PC-9 (cell line): ENCODE measurements around the gene CAMTA1. TPM values are rescaled to one million over a fixed set of nuclear protein-coding genes. Genes with fewer than 3 reads are reported as not detected.

Experiments used
- BruUV-seq: library from RNA; stranded (reverse); fragments of 400-500 nt; replicated peaks from 2 replicates; lab custom pipeline; 2021; lab: Mats Ljungman, UMichigan
- CTCF ChIA-PET: fragments of 300-600 bp; sonication (Branson Sonifier 250); formaldehyde crosslinking; loops from one replicate; lab custom pipeline; 2022; ENCODE audit warnings: antibody characterized with exemption; lab: Charles Lee
- POLR2A ChIA-PET: fragments of 300-600 bp; sonication (Branson Sonifier 250); formaldehyde crosslinking; loops from one replicate; lab custom pipeline; 2022; ENCODE audit warnings: antibody characterized with exemption; ENCODE audit not compliant: unreplicated experiment; lab: Charles Lee
- DNase-seq, 2 experiments: peaks; one replicate each; pipeline versions ENCODE4 v3.0.0 to v3.0.0-alpha.2; 2015 to 2022; ENCODE audit warnings: mixed read lengths in 1 of 2
- H2AFZ ChIP-seq: fragments of 200-600 bp; sonication (generic); 2 replicates; pipeline ENCODE4 v1.8.1; 2017; ENCODE audit warnings: antibody characterized with exemption
- H3F3A ChIP-seq: fragments of 200-600 bp; sonication (generic); 2 replicates; pipeline ENCODE4 v1.8.1; 2017; ENCODE audit warnings: antibody characterized with exemption, mild to moderate bottlenecking, low read depth; ENCODE audit not compliant: insufficient read depth
- H3K27ac ChIP-seq: fragments of 200-600 bp; sonication (generic); 2 replicates; pipeline ENCODE4 v1.6.1; 2016; ENCODE audit warnings: mixed run types
- H3K27me3 ChIP-seq: fragments of 200-600 bp; sonication (generic); 2 replicates; pipeline ENCODE4 v1.6.1; 2016; ENCODE audit warnings: low read depth, mixed run types; ENCODE audit not compliant: insufficient read depth
- H3K36me3 ChIP-seq: fragments of 200-600 bp; sonication (generic); 2 replicates; pipeline ENCODE4 v1.6.1; 2016; ENCODE audit warnings: low read depth, mixed run types
- H3K4me1 ChIP-seq: fragments of 200-600 bp; sonication (generic); replicated peaks from 2 replicates; pipeline ENCODE4 v1.6.1; 2016; ENCODE audit warnings: mixed run types; ENCODE audit not compliant: insufficient read depth
- H3K4me2 ChIP-seq: fragments of 200-600 bp; sonication (generic); 2 replicates; pipeline ENCODE4 v1.6.1; 2017; ENCODE audit warnings: mixed run types
- H3K4me3 ChIP-seq: fragments of 200-600 bp; sonication (generic); 2 replicates; pipeline ENCODE4 v1.6.1; 2016; ENCODE audit warnings: mixed run types
- H3K79me2 ChIP-seq: fragments of 200-600 bp; sonication (generic); 2 replicates; pipeline ENCODE4 v1.6.1; 2017; ENCODE audit warnings: low read depth, mixed run types
- H3K9me2 ChIP-seq: fragments of 200-600 bp; sonication (generic); 2 replicates; pipeline ENCODE4 v1.8.1; 2017; ENCODE audit warnings: mild to moderate bottlenecking; ENCODE audit not compliant: insufficient read depth
- H3K9me3 ChIP-seq: fragments of 200-600 bp; sonication (generic); 2 replicates; pipeline ENCODE4 v1.8.1; 2016; ENCODE audit warnings: low read depth; ENCODE audit not compliant: insufficient read depth
- H4K20me1 ChIP-seq: fragments of 200-600 bp; sonication (generic); 2 replicates; pipeline ENCODE4 v1.8.1; 2017; ENCODE audit not compliant: insufficient read depth
- EZH2 ChIP-seq: fragments of 200-600 bp; sonication (generic); IDR thresholded peaks from 2 replicates; pipeline ENCODE4 v1.8.0; 2017; ENCODE audit warnings: antibody characterized with exemption, low read depth
- intact Hi-C: fragments of 100-400 bp; cut with micrococcal nuclease; formaldehyde crosslinking; loops from one replicate; pipeline ENCODE4 v1.10.0; 2022; ENCODE audit not compliant: unreplicated experiment
- total RNA-seq: library from RNA; stranded (reverse); gene quantifications from 2 replicates; pipeline ENCODE4 v1.2.3, GENCODE V29; 2021
- TF ChIP-seq, protein P1 (sequence below): fragments of 200-600 bp; sonication (generic); conservative IDR thresholded peaks from 2 replicates; pipeline ENCODE4 v1.6.1; 2017; ENCODE audit warnings: mixed run types, antibody characterized with exemption, mild to moderate bottlenecking, moderate library complexity

CAMTA1 gene
- total RNA-seq, 1 experiment from 2014 or later, result 72.3 TPM

DNA sequence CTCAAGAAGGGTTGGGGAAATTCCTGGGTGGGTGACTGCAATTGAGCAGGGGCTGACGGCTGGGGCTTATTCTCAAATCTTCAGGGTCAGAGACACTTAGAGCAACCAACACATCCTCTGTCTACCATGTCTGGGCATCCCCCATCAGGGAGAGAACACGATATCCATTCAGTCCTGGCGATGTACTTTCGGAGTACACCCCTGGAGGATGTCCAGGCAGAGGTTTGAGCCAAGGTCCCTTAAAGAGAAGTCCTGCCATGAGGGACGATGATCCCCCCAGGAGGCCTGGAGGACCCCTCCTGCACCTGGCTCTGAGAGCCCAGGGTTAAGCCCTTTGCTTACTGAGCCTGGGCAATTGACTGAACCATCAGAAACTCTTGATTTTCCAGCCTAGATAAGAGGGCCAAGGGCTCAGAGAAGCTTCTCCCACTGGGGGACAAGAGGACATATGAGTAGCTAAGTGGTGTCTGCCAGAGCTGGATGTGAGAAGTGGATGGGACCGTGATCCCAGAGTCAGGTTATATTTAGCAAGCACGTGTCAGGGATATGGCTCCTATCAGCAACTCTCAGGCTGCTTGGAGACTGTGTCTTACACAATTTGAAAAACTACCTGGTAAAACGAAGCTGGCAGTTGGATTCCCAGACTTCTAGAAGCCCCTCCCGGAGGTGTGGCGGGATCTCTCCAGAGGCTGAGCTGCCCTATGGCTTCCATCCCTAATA lies 732.5 kb downstream of the CAMTA1 start:
- Histone ChIP-seq H3K4me3 (no peak overlapping the region), H3K27me3 (peaks cover 54% of the 10 kb centered on the region), H2AFZ (no peak overlapping the region), H3K9me3 (no peaks in the 10 kb centered on the region), H3F3A (no peaks in the 10 kb centered on the region), H3K4me1 (no peaks in the 10 kb centered on the region), H3K4me2 (no peak overlapping the region), H3K9me2 (no peaks in the 10 kb centered on the region), H3K36me3 (no peaks in the 10 kb centered on the region), H4K20me1 (no peaks in the 10 kb centered on the region), H3K27ac (no peak overlapping the region), H3K79me2 (no peaks in the 10 kb centered on the region)
- TF ChIP-seq, protein P1, sequence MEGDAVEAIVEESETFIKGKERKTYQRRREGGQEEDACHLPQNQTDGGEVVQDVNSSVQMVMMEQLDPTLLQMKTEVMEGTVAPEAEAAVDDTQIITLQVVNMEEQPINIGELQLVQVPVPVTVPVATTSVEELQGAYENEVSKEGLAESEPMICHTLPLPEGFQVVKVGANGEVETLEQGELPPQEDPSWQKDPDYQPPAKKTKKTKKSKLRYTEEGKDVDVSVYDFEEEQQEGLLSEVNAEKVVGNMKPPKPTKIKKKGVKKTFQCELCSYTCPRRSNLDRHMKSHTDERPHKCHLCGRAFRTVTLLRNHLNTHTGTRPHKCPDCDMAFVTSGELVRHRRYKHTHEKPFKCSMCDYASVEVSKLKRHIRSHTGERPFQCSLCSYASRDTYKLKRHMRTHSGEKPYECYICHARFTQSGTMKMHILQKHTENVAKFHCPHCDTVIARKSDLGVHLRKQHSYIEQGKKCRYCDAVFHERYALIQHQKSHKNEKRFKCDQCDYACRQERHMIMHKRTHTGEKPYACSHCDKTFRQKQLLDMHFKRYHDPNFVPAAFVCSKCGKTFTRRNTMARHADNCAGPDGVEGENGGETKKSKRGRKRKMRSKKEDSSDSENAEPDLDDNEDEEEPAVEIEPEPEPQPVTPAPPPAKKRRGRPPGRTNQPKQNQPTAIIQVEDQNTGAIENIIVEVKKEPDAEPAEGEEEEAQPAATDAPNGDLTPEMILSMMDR, result no peak
- TF ChIP-seq EZH2, result no peak
- no peak for DNase-seq
- BruUV-seq, result no TSS peak
- ChIA-PET CTCF (no interaction called here), POLR2A (interaction anchor here (1.0 kb wide), 1 partner anchor 109 kb away, joined by 5 read pairs; no protein-coding TSS in a partner anchor)
- intact Hi-C loops, result no loop called here

DNA sequence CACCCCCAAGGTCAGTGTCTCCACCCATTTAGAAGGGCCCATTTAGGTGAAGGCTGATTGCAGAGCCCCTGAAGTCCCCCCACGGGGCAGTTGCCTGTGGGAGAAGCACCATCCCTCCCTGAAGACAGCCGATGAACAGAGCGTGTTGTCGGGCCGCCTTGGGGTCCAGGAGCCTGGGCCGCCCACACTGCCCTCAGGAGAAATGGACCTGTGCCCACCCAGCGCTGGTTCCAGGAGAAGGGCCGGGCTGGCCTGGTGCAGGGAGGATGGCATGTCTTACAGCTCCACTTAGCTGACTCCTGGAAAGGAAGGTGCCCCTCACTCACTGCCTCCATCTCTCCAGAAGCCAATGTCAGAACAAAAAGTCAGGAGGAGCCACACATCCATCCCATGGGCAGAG lies 733.2 kb downstream of the CAMTA1 start:
- Histone ChIP-seq H4K20me1 (no peaks in the 10 kb centered on the region), H3K4me3 (no peak overlapping the region), H3K27me3 (peaks cover 53% of the 10 kb centered on the region), H3F3A (no peaks in the 10 kb centered on the region), H3K79me2 (no peaks in the 10 kb centered on the region), H3K4me2 (no peak overlapping the region), H3K9me2 (no peaks in the 10 kb centered on the region), H3K36me3 (no peaks in the 10 kb centered on the region), H3K4me1 (no peaks in the 10 kb centered on the region), H2AFZ (no peak overlapping the region), H3K27ac (no peak overlapping the region), H3K9me3 (no peaks in the 10 kb centered on the region)
- intact Hi-C loops, result no loop called here
- ChIA-PET POLR2A (interaction anchor here (1.0 kb wide), 1 partner anchor 109 kb away, joined by 5 read pairs; no protein-coding TSS in a partner anchor), CTCF (no interaction called here)
- TF ChIP-seq EZH2, result no peak
- TF ChIP-seq, protein P1, result no peak
- no TSS peak for BruUV-seq
- no peak for DNase-seq

DNA sequence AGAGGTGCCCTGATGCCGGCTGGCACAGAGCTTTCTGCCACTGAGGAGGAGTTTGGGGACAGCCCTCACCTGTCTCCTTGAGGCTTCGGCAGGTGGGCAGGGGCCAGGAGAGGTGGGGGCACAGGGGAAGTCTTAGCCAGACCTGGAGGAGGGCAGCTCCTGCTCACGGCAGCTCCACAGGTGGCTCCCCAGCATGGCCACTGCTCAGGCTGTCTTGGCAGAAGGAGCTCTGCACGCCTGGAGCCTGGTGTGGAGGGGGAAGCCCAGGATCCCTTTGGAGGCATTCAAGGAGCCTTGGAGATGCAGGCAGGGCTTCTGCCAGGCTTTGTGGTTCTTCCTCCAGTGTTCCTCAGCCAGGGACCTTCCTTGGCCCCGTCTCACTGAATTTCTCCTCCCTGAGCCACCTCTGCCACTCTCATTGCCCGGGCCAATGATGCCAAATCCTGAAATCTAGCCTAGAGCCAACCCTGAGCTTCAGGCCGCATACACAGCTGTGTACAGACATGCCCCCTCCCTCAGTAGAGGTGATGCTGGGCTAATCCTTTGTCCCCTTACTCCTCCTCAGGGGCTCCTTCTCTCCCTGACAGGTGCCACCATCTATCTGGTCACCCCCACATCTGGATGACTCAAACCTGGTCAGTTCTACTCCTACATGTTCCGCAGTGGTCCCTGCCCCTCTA lies 734.1 kb downstream of the CAMTA1 start:
- Histone ChIP-seq H3K9me3 (no peaks in the 10 kb centered on the region), H4K20me1 (no peaks in the 10 kb centered on the region), H3K9me2 (no peaks in the 10 kb centered on the region), H3K27me3 (peaks cover 49% of the 10 kb centered on the region), H3K4me3 (no peak overlapping the region), H2AFZ (no peak overlapping the region), H3K27ac (no peak overlapping the region), H3F3A (no peaks in the 10 kb centered on the region), H3K79me2 (no peaks in the 10 kb centered on the region), H3K4me1 (no peaks in the 10 kb centered on the region), H3K36me3 (no peaks in the 10 kb centered on the region), H3K4me2 (no peak overlapping the region)
- ChIA-PET CTCF (no interaction called here), POLR2A (interaction anchor here (0.6 kb wide), 1 partner anchor 1489 kb away, joined by 4 read pairs; no protein-coding TSS in a partner anchor)
- intact Hi-C loops, result no loop called here
- no peak for DNase-seq
- BruUV-seq, result no TSS peak
- no peak for TF ChIP-seq EZH2
- TF ChIP-seq, protein P1, result no peak
